Fibroblast of mammary gland (primary cell): ENCODE measurements around the gene MBP.

Source experiments
- DNase-seq: peaks from one replicate; pipeline ENCODE4 v3.0.0-alpha.2; 2010; ENCODE audit warnings: low read depth
- H3K4me3 ChIP-seq: 2 replicates; pipeline ENCODE4 v1.5.1; 2011; ENCODE audit warnings: low read depth, mild to moderate bottlenecking, low read length, moderate library complexity; ENCODE audit not compliant: control insufficient read depth
- CTCF ChIP-seq: conservative IDR thresholded peaks from 2 replicates; pipeline ENCODE4 v1.5.1; 2011; ENCODE audit warnings: low read depth, low read length, inconsistent platforms; ENCODE audit not compliant: control insufficient read depth, insufficient read depth

Gene MBP

GRCh38 chr18:77096936-77097886 lies 35.4 kb downstream of the MBP start:
- DNase-seq, result no peak
- TF ChIP-seq CTCF, result no peak
- no peak overlapping the region for H3K4me3 ChIP-seq

- TF ChIP-seq CTCF, result no peak
- DNase-seq, result no peak
- H3K4me3 ChIP-seq, result no peak overlapping the region
Observed at GRCh38 chr18:77095391-77096371, 36.9 kb downstream of the MBP start.

- DNase-seq, result no peak
- H3K4me3 ChIP-seq, result no peak overlapping the region
- TF ChIP-seq CTCF, result no peak
Observed at GRCh38 chr18:77093586-77093985, 39.0 kb downstream of the MBP start.

GRCh38 chr18:77093067-77093430 lies 39.5 kb downstream of the MBP start:
- H3K4me3 ChIP-seq, result no peak overlapping the region

GRCh38 chr18:77092104-77093066 lies 40.2 kb downstream of the MBP start:
- no peak for DNase-seq
- H3K4me3 ChIP-seq, result no peak overlapping the region
- TF ChIP-seq CTCF, result no peak

More at GRCh38 chr18:77093067-77093430, 39.5 kb downstream of the MBP start:
- DNase-seq, result no peak
- no peak for TF ChIP-seq CTCF
